Parathyroid adenoma (tissue), 2 donors: ENCODE data around the gene INPP4A.

Experiments used
- H2AFZ ChIP-seq: fragments of 300-600 bp; sonication (generic); one replicate; pipeline ENCODE4 v1.7.0; 2017; ENCODE audit warnings: antibody characterized with exemption, mild to moderate bottlenecking
- H3K27ac ChIP-seq: fragments of 300-600 bp; sonication (generic); one replicate; pipeline ENCODE4 v1.7.0; 2017
- H3K27me3 ChIP-seq: fragments of 300-600 bp; sonication (generic); one replicate; pipeline ENCODE4 v1.7.0; 2017; ENCODE audit warnings: low read length; ENCODE audit not compliant: control insufficient read depth, insufficient read depth
- H3K36me3 ChIP-seq: fragments of 300-600 bp; sonication (generic); one replicate; pipeline ENCODE4 v1.7.0; 2017; ENCODE audit warnings: low read length; ENCODE audit not compliant: control insufficient read depth, insufficient read depth
- H3K4me1 ChIP-seq: fragments of 300-600 bp; sonication (generic); one replicate; pipeline ENCODE4 v1.7.0; 2017; ENCODE audit warnings: control low read depth
- H3K4me2 ChIP-seq: fragments of 300-600 bp; sonication (generic); one replicate; pipeline ENCODE4 v1.7.0; 2017; ENCODE audit warnings: low read length
- H3K4me3 ChIP-seq: fragments of 300-600 bp; sonication (generic); one replicate; pipeline ENCODE4 v1.7.0; 2017; ENCODE audit warnings: low read depth, low read length
- H3K79me2 ChIP-seq: fragments of 300-600 bp; sonication (generic); one replicate; pipeline ENCODE4 v1.7.0; 2017; ENCODE audit warnings: control low read depth
- H3K9ac ChIP-seq: fragments of 300-600 bp; sonication (generic); one replicate; pipeline ENCODE4 v1.7.0; 2017; ENCODE audit warnings: mild to moderate bottlenecking
- H3K9me3 ChIP-seq: fragments of 300-600 bp; sonication (generic); one replicate; pipeline ENCODE4 v1.7.0; 2017; ENCODE audit warnings: low read length; ENCODE audit not compliant: control insufficient read depth
- TF ChIP-seq, protein P1 (sequence below): fragments of 300-600 bp; sonication (generic); IDR thresholded peaks from one replicate; pipeline ENCODE4 v1.7.0; 2017; ENCODE audit warnings: antibody characterized with exemption, mild to moderate bottlenecking
- donor health status: primary hyperparathyroidism.

The INPP4A gene

DNA sequence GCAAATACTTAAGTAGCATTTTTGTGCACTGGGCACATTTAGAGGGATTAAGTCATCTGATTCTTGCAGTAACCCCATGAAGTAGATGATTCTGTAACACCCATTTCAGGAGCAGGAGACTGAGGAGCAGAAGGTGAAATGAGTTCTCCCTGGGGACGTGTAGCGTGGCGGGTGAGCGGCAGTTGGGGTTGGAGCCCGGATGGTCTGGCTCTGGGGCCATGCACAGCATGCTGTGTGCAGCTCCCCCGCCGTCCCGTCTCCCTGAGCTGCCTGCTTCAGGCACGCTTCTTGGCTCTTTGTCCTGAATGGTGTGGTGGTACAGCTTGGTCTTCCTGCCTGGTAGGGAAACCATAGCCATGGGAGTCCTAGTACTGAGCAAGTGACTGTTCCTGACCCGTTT lies 32.4 kb downstream of the INPP4A start:
- no peak overlapping the region for H2AFZ ChIP-seq
- H3K27me3 ChIP-seq = no peaks in the 10 kb centered on the region
- no peak overlapping the region for H3K9ac ChIP-seq
- H3K36me3 ChIP-seq = no peaks in the 10 kb centered on the region
- no peaks in the 10 kb centered on the region for H3K9me3 ChIP-seq
- H3K4me3 ChIP-seq = no peak overlapping the region
- H3K4me1 ChIP-seq = peaks cover 29% of the 10 kb centered on the region
- no peak overlapping the region for H3K27ac ChIP-seq
- TF ChIP-seq, protein P1, sequence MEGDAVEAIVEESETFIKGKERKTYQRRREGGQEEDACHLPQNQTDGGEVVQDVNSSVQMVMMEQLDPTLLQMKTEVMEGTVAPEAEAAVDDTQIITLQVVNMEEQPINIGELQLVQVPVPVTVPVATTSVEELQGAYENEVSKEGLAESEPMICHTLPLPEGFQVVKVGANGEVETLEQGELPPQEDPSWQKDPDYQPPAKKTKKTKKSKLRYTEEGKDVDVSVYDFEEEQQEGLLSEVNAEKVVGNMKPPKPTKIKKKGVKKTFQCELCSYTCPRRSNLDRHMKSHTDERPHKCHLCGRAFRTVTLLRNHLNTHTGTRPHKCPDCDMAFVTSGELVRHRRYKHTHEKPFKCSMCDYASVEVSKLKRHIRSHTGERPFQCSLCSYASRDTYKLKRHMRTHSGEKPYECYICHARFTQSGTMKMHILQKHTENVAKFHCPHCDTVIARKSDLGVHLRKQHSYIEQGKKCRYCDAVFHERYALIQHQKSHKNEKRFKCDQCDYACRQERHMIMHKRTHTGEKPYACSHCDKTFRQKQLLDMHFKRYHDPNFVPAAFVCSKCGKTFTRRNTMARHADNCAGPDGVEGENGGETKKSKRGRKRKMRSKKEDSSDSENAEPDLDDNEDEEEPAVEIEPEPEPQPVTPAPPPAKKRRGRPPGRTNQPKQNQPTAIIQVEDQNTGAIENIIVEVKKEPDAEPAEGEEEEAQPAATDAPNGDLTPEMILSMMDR = no peak
- no peak overlapping the region for H3K4me2 ChIP-seq
- peaks cover 50% of the 10 kb centered on the region for H3K79me2 ChIP-seq

- Histone ChIP-seq H3K27me3 (no peaks in the 10 kb centered on the region), H3K4me1 (peaks cover 24% of the 10 kb centered on the region), H3K4me3 (no peak overlapping the region), H3K79me2 (peaks cover 48% of the 10 kb centered on the region), H3K9ac (no peak overlapping the region), H3K36me3 (no peaks in the 10 kb centered on the region), H2AFZ (no peak overlapping the region), H3K27ac (no peak overlapping the region), H3K9me3 (no peaks in the 10 kb centered on the region), H3K4me2 (no peak overlapping the region)
- TF ChIP-seq, protein P1 = no peak
These were observed 32.8 kb downstream of the INPP4A start for GRCh38 chr2:98477506-98477905.

GRCh38 chr2:98478088-98478551 lies 33.5 kb downstream of the INPP4A start:
- Histone ChIP-seq H3K4me1 (peaks cover 23% of the 10 kb centered on the region), H2AFZ (no peak overlapping the region), H3K4me3 (no peak overlapping the region), H3K79me2 (peaks cover 45% of the 10 kb centered on the region), H3K36me3 (no peaks in the 10 kb centered on the region), H3K9me3 (no peaks in the 10 kb centered on the region), H3K27ac (no peak overlapping the region), H3K27me3 (no peaks in the 10 kb centered on the region), H3K4me2 (no peak overlapping the region), H3K9ac (no peak overlapping the region)
- TF ChIP-seq, protein P1 = no peak

GRCh38 chr2:98478907-98479306 lies 34.2 kb downstream of the INPP4A start:
- H3K79me2 ChIP-seq = peaks cover 47% of the 10 kb centered on the region
- peaks cover 18% of the 10 kb centered on the region for H3K4me1 ChIP-seq
- no peak overlapping the region for H3K4me2 ChIP-seq
- no peaks in the 10 kb centered on the region for H3K27me3 ChIP-seq
- H3K9ac ChIP-seq = no peak overlapping the region
- no peak overlapping the region for H3K4me3 ChIP-seq
- H3K27ac ChIP-seq = no peak overlapping the region
- H2AFZ ChIP-seq = no peak overlapping the region
- TF ChIP-seq, protein P1 = no peak
- H3K36me3 ChIP-seq = no peaks in the 10 kb centered on the region
- H3K9me3 ChIP-seq = no peaks in the 10 kb centered on the region

DNA sequence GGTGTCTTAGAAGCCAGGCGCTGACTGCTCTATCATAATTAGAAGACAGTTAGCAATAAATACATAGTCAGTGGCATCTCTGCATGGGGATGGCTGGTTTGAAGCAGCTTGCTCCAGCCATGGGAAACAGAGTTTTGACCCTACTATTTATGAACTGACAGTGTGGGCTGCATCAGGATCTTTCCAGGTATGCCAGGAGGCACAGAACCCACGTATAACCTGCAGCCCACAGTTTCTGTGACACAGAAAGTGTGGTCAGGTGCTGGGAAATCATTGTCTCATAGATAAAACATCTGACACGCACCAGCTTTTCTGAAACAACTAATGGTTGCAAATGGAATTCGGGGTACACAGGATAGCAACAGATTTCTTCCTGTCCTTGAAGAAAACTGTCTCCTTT lies 34.7 kb downstream of the INPP4A start:
- Histone ChIP-seq H3K9ac (no peak overlapping the region), H3K4me1 (peaks cover 17% of the 10 kb centered on the region), H3K4me3 (no peak overlapping the region), H3K27ac (no peak overlapping the region), H3K9me3 (no peaks in the 10 kb centered on the region), H3K79me2 (peaks cover 48% of the 10 kb centered on the region), H3K27me3 (no peaks in the 10 kb centered on the region), H3K36me3 (no peaks in the 10 kb centered on the region), H2AFZ (no peak overlapping the region), H3K4me2 (no peak overlapping the region)
- TF ChIP-seq, protein P1 = no peak
